Measurements from ENCODE around the gene CHRDL1. TPM values are rescaled to one million over a fixed set of nuclear protein-coding genes. Genes with fewer than 3 reads are reported as not detected.

CHRDL1 gene
- total and polyA plus RNA-seq, 2 of the 13 experiments (the other 11 are each of a cell fraction or from before 2014, with no cell fraction given), result not detected

GRCh38 chrX:110698696-110699095 is 96.9 kb downstream of the CHRDL1 start:
- no peaks in the 10 kb centered on the region for H3K27me3 ChIP-seq (ENCODE audit: control insufficient read depth in 1 of 2, insufficient read depth in 2 of 2, low read length in 2 of 2)
- in situ Hi-C loops (cut with HindIII; ENCODE audit: extremely low pct_ligation_motif_present, low pct_unique_long_range_greater_than_20kb) (no loop called here), intact Hi-C loops (cut with micrococcal nuclease; ENCODE audit: unreplicated experiment) (no loop called here)
- POLR2A ChIA-PET, result no interaction called here
- FAIRE-seq (no peak), ATAC-seq (no peak), DNase-seq (ENCODE audit: low spot score) (no peak)
- H3K9me3 ChIP-seq (ENCODE audit: low read length), result no peaks in the 10 kb centered on the region
- H3K27ac ChIP-seq (ENCODE audit: extremely low read length, insufficient read depth, low read length), result no peak overlapping the region
- no peak overlapping the region for H3K4me2 ChIP-seq (ENCODE audit: low read depth, low read length)
- TF ChIP-seq THAP8 (CRISPR knock-in tag; IDR thresholded peaks at IDR 0.05; ENCODE audit: borderline replicate concordance), result no peak
- TF ChIP-seq, protein P1, sequence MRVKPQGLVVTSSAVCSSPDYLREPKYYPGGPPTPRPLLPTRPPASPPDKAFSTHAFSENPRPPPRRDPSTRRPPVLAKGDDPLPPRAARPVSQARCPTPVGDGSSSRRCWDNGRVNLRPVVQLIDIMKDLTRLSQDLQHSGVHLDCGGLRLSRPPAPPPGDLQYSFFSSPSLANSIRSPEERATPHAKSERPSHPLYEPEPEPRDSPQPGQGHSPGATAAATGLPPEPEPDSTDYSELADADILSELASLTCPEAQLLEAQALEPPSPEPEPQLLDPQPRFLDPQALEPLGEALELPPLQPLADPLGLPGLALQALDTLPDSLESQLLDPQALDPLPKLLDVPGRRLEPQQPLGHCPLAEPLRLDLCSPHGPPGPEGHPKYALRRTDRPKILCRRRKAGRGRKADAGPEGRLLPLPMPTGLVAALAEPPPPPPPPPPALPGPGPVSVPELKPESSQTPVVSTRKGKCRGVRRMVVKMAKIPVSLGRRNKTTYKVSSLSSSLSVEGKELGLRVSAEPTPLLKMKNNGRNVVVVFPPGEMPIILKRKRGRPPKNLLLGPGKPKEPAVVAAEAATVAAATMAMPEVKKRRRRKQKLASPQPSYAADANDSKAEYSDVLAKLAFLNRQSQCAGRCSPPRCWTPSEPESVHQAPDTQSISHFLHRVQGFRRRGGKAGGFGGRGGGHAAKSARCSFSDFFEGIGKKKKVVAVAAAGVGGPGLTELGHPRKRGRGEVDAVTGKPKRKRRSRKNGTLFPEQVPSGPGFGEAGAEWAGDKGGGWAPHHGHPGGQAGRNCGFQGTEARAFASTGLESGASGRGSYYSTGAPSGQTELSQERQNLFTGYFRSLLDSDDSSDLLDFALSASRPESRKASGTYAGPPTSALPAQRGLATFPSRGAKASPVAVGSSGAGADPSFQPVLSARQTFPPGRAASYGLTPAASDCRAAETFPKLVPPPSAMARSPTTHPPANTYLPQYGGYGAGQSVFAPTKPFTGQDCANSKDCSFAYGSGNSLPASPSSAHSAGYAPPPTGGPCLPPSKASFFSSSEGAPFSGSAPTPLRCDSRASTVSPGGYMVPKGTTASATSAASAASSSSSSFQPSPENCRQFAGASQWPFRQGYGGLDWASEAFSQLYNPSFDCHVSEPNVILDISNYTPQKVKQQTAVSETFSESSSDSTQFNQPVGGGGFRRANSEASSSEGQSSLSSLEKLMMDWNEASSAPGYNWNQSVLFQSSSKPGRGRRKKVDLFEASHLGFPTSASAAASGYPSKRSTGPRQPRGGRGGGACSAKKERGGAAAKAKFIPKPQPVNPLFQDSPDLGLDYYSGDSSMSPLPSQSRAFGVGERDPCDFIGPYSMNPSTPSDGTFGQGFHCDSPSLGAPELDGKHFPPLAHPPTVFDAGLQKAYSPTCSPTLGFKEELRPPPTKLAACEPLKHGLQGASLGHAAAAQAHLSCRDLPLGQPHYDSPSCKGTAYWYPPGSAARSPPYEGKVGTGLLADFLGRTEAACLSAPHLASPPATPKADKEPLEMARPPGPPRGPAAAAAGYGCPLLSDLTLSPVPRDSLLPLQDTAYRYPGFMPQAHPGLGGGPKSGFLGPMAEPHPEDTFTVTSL (CRISPR knock-in tag; IDR thresholded peaks at IDR 0.05; ENCODE audit: borderline replicate concordance), result no peak
- TF ChIP-seq, protein P2, sequence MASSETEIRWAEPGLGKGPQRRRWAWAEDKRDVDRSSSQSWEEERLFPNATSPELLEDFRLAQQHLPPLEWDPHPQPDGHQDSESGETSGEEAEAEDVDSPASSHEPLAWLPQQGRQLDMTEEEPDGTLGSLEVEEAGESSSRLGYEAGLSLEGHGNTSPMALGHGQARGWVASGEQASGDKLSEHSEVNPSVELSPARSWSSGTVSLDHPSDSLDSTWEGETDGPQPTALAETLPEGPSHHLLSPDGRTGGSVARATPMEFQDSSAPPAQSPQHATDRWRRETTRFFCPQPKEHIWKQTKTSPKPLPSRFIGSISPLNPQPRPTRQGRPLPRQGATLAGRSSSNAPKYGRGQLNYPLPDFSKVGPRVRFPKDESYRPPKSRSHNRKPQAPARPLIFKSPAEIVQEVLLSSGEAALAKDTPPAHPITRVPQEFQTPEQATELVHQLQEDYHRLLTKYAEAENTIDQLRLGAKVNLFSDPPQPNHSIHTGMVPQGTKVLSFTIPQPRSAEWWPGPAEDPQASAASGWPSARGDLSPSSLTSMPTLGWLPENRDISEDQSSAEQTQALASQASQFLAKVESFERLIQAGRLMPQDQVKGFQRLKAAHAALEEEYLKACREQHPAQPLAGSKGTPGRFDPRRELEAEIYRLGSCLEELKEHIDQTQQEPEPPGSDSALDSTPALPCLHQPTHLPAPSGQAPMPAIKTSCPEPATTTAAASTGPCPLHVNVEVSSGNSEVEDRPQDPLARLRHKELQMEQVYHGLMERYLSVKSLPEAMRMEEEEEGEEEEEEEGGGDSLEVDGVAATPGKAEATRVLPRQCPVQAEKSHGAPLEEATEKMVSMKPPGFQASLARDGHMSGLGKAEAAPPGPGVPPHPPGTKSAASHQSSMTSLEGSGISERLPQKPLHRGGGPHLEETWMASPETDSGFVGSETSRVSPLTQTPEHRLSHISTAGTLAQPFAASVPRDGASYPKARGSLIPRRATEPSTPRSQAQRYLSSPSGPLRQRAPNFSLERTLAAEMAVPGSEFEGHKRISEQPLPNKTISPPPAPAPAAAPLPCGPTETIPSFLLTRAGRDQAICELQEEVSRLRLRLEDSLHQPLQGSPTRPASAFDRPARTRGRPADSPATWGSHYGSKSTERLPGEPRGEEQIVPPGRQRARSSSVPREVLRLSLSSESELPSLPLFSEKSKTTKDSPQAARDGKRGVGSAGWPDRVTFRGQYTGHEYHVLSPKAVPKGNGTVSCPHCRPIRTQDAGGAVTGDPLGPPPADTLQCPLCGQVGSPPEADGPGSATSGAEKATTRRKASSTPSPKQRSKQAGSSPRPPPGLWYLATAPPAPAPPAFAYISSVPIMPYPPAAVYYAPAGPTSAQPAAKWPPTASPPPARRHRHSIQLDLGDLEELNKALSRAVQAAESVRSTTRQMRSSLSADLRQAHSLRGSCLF (CRISPR knock-in tag; IDR thresholded peaks at IDR 0.05; ENCODE audit: borderline replicate concordance), result no peak
- no peak for TF ChIP-seq CENPX (CRISPR knock-in tag; IDR thresholded peaks at IDR 0.05)
- no peak for TF ChIP-seq NFE2L1 (CRISPR knock-in tag; IDR thresholded peaks at IDR 0.05; ENCODE audit: borderline replicate concordance)
- TF ChIP-seq SRSF4 (IDR thresholded peaks at IDR 0.05; ENCODE audit: low read depth, low read length, poor library complexity, severe bottlenecking), result no peak
- no peak for TF ChIP-seq ZNF607 (CRISPR knock-in tag; IDR thresholded peaks at IDR 0.05; ENCODE audit: borderline replicate concordance)
- no peak for TF ChIP-seq MIXL1 (CRISPR knock-in tag; IDR thresholded peaks at IDR 0.05)
- TF ChIP-seq ZNF879 (CRISPR knock-in tag; IDR thresholded peaks at IDR 0.05), result no peak
- TF ChIP-seq MXI1 (IDR thresholded peaks at IDR 0.05; ENCODE audit: borderline replicate concordance, low read depth, low read length), result no peak
- no peak overlapping the region for H3K9ac ChIP-seq (ENCODE audit: insufficient read depth, low read depth, low read length)
- no peak overlapping the region for H2AFZ ChIP-seq (ENCODE audit: low read length)
- no peaks in the 10 kb centered on the region for H3K79me2 ChIP-seq (ENCODE audit: insufficient read depth, low read length)
- H4K20me1 ChIP-seq (ENCODE audit: insufficient read depth, low read length), result no peaks in the 10 kb centered on the region
- CTCF ChIA-PET (ENCODE audit: low intra/inter-chr PET ratio, low total read pairs), result no interaction called here
- no peaks in the 10 kb centered on the region for H3K4me1 ChIP-seq (ENCODE audit: insufficient read depth, low read length)
- no TSS peak for BruUV-seq (replicated peaks)
- H3K36me3 ChIP-seq (replicated peaks in 1 of 2; ENCODE audit: control insufficient read depth in 1 of 2, insufficient read depth in 2 of 2, low read length in 2 of 2), result no peaks in the 10 kb centered on the region
- no peak overlapping the region for H3K4me3 ChIP-seq (replicated peaks in 1 of 3; ENCODE audit: insufficient read depth in 1 of 3, low read depth in 2 of 3, low read length in 3 of 3)
